NCI-H526 treated with DMSO at 0.1 percent for 48 hours (cell line): Measurements from ENCODE around the gene HEATR9.

Experiments used
- DNase-seq: peaks from one replicate; lab custom pipeline; 2025; lab: John Stamatoyannopoulos, UW

HEATR9 gene

DNA sequence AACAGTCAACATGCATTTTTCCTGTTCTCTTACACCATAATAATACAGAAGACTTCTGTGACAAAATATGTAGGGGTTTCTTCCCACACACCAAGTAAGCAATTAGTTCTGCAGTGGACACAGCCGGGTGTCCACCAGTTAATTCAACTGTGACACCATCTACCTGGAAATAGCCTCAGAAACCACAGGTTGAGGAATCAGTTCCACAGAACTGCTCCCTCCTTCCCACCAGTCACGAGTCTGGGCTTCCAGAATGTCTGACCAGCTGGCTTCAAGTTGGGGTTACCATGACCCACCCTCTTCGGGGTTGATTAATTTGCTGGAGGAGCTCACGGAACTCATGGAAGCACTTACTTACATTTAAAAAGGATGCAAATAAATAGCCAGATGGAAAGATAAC, 25.1 kb upstream of the HEATR9 start:
- DNase-seq: no peak

DNA sequence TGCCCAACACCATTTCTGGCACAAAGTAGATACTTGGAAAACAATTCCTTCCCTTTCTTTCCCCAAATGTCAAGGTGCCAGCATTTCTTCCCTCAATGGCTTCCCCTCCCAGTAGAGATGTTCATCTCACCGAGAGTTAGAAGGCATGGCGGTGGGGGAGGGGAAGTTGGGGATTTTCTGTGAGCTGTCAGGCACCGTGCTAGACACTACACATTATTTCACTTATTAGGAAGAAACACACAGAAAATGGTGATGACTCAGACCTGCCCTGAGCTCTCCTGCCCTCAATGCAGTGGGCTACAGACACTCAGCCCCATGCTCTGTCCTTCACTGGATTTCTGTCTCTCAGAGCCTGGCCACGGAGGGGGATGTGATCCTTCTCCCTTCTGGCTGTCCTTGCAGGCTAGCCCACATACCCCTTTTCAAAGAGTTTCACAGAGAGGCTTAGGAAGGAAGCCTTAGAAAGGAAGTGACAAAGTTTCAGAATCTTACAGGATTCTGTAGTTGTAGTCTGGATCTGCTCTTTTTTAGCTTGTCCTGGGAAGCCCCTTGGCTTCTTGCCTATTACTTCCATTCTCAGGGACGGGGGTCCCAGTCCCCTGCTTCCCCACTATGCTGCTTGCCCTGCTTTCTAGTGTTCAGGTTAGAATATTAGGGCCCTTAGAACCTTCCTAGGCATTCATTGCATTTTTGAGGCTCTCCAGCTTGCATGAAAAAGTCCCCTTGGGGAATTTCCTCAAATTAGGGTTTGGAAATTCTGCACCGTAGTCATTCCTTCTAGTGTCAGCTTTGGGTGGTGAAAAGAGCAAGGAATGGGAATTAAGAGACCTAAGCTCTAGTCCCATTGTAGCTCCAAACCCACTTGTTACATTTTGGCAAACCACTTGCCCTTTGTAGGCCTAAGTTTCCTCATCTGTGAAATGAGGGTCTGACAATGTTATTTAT, 23.7 kb upstream of the HEATR9 start:
- DNase-seq: no peak

DNA sequence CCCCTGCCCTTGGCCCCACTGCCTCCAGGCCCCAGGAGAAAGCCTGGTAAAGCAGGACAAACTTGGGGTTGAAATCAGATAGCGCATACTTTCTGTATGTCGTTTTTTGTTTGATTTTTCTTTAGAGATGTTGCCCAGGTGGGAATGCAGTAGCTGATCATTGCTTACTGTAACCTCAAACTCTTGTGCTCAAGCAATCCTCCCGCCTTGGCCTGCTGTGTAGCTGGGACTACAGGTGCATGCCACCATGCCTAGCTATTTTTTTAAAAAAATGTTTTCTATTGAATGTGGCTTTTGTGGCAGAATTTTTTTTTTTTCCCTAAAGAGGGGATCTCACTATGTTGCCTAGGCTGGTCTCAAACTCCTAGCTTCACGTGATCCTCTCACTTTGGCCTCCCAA, 22.6 kb upstream of the HEATR9 start:
- DNase-seq: no peak

DNA sequence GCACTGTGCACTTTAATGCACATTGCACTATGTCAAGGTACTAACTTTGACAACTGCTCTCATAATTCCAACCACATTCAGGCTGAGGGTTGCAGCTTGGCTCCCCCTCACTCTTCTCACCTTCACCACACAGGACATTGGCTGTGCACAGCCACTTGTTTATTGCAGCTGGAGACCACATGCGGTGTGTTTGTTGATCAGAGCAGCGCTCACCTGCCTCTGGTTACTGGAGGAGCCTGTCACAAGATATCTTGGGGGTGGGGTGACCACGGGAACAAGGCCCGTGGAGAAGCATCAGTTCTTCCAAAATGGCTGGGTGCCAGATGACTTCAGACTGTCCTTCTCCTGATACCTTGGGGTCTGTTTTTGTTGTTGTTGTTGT, 22.1 kb upstream of the HEATR9 start:
- no peak for DNase-seq

DNA sequence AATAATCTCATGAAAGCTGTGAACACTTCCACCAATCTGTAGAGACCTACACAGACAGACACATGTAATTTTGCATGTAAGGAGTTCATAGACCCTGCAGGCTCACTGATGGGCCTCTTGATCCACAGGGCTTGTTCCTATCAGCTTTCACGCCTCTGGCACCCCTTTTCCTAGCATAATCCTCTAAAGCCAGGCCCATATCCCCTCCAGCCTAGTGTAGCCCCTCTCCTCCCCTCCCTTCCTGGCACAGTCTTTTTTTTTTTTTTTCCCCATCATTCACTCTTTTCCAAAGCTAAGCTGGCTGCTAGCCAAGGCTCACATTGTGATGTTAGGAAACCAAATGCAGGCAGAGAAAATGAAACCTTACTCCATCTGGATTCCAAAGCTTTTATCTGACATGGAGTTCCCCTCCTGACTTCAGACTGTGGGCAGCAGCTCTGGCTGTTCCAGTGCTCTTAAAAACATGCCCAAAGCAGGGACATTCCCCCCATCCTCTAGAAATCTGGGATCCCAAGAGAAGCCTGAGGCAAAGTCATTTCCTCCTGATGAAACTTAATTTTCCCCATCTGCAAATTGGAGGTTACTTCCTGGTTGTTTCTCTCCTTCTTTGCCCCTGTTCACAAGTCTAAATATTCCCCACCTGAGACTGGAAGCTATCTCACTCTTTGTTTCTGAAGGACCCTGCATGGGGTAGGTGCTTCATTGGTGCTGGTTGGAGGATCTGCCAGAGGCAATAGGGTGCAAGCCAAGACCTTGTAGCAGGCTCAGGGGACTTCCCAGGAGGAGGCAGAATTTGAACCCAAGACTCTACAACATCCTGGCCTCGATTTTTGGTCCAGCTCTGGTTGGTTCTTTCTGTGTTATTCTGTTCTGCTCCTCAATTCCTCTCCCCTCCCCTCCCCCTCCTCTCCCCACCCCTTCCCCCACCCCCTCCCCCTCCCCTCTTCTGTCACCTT, 21.4 kb upstream of the HEATR9 start:
- DNase-seq: no peak

DNA sequence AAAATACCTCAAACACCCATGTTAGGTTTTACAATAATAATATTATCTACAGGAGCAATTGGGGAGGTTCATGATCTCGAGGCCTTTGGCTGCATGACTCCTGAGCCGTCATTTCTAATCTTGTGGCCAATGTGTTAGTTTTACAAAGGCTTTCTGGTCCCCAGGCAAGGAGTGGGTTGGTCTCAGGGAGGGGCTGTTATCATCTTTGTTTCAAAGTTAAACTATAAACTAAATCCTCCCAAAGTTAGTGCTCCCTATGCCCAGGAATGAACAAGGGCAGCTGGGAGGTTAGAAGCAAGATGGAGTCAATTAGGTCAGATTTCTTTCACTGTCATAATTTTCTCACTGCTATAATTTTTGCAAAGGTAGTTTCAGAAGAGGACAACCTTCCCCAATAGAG, 20.6 kb upstream of the HEATR9 start:
- DNase-seq: no peak

DNA sequence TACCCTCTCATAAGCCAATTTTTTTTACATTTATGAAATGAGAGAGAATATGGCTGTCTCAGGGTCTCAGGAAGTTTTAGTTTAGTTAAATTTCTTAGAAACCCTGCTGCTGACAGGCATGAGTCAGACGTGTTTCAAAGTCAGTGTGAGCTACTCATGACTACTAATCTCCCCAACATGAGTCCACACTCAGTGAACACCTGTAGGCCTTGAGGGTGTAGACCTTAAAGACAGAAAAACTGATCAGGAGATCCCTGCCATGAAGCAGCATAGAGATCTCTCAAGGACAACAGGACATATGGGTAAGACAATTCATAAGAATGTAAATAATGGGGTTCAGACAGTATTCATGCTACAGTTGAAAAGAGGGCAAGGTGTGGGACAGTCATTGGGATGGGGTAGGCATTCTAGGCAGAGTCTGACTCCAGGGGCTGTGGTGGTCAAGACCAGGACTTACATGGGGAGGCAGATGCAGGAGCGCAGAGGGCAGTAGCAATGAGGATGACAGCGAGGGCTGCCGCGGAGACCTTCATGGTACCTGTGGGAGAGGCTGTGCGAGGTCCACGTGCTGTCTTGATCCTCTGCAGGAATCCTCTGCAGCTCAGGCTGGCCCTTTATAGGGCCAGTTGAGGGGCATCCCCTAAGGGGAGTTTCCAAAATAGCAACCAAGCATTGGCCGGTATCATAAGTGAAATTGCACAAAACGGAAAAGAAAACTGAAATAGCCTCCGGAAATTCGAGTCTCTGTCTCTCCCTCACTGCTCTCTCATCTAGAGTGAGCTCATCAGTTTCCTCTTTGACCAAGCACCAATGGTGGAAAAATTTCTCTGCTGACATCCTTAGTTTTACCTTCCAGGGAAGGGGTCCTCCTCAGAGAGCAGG, 11.3 kb upstream of the HEATR9 start, which contains the start of gene CCL5:
Gene CCL5, minus strand, starts transcription at position 588 of the 882 bp plus-strand sequence.
- no peak for DNase-seq

DNA sequence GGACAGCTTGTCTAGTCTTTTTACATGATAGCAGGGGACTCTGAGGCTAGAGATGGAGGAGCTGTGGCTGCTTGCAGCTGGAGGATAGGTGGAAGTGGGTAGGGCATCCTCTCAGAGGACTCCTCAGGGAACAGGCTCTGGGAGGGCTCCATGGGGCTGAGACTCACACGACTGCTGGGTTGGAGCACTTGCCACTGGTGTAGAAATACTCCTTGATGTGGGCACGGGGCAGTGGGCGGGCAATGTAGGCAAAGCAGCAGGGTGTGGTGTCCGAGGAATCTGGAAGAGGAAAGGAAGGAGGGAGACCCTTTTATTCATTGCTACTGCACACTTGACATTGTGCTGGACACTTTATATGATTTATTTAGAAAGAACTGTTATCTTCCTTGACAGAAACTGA, 9.7 kb upstream of the HEATR9 start:
- no peak for DNase-seq

DNA sequence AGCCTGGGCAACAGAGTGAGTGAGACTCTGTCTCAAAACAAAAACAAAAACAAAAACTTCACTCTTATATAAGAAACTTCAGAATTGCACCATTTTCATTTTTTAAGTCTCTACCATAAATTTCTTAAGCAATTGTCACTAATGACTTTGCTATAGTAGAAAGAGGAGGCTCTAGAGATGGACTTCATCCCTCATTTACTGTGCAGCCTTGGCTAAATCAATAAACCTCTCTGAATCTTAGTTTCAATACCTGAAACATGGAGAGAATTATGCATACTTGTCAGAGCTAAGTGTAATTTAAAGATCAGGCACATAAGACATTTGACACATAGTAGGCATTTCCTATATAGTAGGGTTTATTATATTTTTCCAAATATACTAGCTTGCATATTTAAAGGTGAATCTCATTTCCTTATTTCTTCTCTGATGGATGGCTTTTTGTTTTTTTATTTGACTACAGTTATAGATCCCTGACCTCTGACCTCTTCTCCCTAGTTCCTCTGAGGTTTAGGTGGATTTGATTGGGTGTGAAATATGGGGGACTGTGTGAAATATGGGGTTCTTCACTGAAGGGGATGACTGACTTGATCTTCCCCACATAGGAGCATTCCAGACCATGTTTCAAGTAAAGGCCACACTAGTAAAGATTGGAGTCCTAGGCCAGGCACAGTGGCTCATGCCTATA, 8.8 kb upstream of the HEATR9 start:
- no peak for DNase-seq

DNA sequence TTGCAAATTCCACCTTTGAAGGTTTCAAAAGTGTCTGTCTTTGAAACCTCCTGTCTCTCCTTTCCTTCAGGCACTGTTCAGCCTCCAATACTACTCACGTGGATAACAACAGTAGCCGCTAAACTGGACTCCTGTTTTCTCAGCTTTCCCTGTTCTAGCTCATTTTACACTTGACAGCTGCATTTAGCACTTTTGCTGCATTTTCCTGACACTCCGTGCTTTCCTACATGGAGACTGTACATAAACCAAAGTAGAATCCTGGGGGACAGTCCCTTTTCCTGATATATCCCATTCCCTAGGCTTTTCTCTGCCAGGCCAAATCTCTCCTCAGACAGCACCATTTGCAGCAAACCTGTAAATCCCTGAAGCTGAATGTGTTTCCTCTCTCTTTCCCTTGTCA, 7.8 kb upstream of the HEATR9 start:
- DNase-seq: no peak

DNA sequence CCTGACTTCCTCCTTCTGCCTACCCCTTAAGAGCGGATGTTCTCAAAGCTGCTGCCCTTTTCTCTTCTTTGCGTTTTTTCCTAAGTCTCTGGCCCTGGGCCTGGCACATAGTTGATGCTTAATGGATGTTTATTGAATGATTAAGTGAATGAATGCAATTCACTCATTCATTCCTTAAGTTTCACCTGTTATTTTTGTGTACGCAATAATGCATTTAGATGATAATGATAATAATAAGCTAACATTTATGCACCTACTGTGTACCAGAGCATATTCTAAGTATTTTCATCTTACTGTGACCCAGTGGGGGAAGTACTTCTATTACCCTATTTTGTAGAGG, 7.1 kb upstream of the HEATR9 start:
- DNase-seq: no peak

DNA sequence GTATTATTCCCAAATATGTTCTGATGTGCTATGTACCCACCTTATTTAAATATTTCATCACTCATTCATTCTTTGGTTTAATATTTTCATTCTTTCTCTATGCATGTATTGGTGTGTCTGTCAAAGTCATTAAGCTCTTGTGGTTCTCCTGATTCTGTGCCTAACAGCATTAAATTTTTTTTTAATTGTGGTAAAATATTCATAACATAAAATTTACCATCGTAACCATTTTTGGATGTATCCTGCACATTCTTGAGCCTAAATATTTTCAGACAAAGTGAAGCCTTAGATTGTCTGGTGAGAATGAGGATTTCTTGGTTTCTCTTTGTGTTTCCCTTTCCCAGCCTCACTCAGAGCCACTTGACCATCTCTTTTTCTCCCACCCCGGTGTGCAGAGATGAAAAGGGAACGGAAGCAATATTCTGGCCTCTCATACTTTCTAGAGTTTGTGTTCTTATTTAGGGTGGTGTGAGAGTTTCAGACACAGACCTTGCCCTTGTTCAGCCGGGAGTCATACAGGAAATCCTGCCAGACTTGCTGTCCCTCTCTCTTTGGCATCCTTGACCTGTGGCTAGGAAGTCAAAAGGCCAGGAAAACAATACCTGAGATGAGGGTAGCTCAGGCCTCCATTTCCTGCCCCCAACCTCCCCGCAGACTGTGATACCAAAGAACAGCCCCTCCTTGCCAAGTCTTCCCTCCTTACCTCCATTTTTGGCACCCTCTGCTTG, 6.5 kb upstream of the HEATR9 start:
- no peak for DNase-seq

DNA sequence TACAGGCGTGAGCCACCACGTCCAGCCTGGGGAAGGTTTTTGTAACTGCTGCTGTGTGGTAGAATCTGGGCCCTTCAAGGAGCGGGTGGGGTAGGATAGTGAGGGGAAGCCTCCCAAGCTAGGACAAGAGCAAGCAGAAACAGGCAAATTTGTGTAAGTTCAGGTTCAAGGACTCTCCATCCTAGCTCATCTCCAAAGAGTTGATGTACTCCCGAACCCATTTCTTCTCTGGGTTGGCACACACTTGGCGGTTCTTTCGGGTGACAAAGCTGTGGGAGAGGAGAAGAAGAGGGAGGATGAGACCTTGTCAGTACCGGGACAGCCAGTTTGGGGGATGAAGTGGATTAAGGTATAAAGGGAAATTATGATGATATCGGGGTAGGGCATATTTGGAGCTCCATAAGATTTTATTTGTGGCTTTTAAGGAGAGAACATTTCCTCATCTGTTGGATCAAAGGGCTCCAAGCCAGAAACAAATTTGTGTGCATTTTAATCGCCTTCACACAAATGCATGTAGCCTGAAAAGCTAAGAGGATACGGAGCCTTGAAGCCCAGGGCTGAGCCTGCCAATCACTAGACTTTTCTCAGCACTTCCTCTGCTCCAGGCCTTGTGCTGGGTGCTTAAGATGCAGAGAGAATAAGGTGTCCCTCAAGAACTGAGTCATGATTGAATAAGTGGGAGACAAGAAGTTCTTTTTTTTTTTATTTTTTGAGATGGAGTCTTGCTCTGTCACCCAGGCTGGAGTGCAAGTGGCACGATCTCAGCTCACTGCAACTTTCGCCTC, 3.7 kb upstream of the HEATR9 start:
- no peak for DNase-seq

DNA sequence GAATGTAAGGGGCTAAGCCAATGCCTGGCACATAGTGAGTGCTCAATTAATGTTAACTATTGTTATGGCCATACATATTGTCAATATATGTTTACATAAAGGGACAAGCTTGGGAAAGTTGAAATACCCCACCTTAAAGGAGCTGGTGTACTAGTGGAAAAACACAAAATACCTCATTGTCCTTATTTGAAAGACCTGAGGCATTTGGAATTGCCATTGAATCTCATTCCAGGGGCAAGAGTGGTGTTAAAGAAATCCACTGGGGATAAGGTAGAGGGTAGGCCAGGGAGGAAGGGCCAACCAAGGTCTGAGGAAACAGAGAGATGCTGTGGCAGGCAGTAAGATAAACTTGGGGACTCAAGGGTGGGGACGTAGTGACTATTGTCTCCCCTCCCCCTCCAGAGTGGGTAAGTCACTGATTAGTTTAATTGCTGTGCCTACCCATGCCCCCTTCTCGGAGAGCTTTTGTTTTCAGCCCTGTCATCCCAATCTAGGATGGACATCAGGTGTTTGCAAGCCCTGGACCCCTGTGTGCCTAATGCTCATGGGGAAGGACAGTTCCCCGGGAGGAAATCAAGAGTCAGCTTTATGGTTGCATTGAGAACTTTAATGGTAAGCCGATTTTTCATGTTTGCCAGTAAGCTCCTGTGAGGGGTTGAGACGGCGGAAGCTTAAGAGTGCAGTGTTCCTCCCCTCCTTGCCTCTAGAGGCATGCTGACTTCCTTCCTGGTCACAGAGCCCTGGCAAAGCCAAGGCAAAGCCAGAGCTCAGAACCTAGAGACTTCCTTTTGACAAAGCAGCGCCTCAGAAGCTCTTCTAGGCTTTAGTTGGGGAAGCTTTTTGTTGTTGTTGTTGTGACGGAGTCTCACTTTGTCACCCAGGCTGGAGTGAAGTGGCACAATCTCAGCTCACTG, 2.5 kb upstream of the HEATR9 start:
- no peak for DNase-seq

DNA sequence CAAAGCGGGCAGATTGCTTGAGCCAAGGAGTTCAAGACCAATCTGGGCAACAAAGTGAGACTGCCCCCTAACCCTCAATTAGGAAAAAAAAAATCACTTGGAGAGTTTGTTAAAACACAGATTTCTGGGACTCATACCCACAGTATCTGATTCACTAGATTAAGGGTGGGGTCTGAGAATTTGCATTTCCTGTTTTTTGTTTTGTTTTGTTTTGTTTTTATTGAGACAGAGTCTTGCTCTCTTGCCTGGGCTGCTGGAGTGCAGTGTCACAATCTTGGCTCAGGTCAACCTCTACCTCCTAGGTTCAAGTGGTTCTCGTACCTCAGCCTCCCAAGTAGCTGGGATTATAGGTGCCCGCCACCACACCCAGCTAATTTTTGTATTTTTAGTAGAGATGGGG, 1.1 kb downstream of the HEATR9 start:
- no peak for DNase-seq

DNA sequence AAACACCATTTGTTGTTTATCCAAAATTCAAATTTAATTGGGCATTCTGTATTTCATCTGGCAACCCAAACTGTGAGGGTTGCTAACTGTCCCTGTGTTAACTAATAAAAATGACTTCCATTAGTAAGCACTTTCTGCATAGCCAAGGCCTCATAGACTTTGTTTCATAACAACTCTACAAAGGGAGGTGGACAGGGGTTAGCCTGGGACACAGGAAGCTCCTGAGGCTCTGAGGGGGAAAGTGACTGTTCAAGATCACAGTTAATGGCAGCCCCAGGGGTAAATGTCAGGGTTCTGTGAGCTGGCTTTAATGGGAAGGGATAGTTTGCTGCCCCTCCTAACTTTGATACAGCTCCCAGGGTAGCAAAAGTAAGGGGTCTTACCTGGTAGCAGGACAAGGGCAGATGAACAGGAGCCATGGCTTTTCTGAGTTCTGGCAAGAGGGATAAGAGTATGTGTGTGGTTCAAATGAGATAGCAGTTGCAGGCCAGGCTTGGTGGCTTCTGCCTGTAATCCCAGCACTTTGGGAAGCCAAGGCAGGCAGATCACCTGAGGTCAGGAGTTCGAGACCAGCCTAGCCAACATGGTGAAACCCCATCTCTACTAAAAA, 2.2 kb downstream of the HEATR9 start:
- DNase-seq: no peak

DNA sequence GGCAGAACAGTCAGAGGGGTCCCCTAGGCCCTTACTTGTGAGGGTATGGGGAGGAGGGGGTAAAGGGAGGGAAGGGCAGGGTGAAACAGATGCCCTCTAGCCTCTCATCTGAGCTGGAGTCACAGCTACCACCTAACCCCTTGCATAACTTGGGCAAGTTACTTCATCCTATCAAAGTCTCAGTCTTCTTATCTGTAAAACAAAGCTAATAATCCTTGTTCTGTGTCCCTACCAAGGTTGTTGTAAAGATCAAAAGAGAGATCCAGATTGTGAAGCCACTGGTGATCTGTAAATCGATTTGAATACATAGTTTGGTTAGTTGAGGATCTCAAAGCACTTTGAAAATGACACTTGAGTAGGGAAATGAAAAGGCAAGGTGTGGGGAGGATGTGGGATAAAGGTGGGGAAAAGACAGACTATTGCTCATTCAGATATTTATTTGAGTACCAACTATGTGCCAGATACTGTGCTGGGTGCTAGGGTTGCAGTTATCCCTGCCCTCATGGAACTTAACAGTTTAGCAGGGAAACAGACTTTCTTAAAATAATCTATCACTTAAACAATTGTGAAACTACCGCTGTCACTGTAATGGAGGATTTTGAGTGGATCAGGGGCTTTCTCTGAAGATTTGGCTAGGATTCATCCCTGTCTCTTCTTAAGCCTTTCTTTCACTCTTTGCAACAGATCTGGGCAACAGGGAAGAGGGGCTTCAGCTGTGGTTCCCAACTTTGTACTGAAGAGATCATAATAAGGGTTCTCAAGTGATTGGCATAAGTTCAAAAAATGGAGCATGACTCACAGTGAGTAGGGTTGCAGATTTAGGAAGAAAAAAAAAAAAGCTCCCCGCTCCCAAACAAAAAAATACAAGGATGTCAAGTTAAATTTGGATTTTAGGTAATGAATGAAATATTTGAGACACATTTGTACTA, 3.0 kb downstream of the HEATR9 start:
- DNase-seq: no peak
